ENCODE data around the gene TANK.

The TANK gene

GRCh38 chr2:161134547-161135518 is 25.4 kb upstream of the TANK start:
- no peak for DNase-seq

- peak; percentile 28 for DNase-seq
These were observed 24.2 kb upstream of the TANK start for GRCh38 chr2:161135951-161136593.

GRCh38 chr2:161136696-161137324 is 23.4 kb upstream of the TANK start:
- no peak for DNase-seq

- no peak for DNase-seq
These were observed 21.8 kb upstream of the TANK start for GRCh38 chr2:161138429-161138828.

- DNase-seq, result no peak
These were observed 20.9 kb upstream of the TANK start for GRCh38 chr2:161139098-161139987.

GRCh38 chr2:161141033-161141432 is 19.2 kb upstream of the TANK start:
- no peak for DNase-seq

GRCh38 chr2:161146209-161146775 is 13.9 kb upstream of the TANK start:
- DNase-seq, result no peak

- DNase-seq, result no peak
These were observed 13.2 kb upstream of the TANK start for GRCh38 chr2:161146996-161147395.

- DNase-seq, result no peak
These were observed 12.4 kb upstream of the TANK start for GRCh38 chr2:161147856-161148255.

- no peak for DNase-seq
These were observed 9.5 kb upstream of the TANK start for GRCh38 chr2:161150704-161151103.

- DNase-seq, result no peak
These were observed 7.9 kb upstream of the TANK start for GRCh38 chr2:161152302-161152701.

- no peak for DNase-seq
These were observed 1.3 kb upstream of the TANK start for GRCh38 chr2:161158882-161159281.

GRCh38 chr2:161159456-161160225 is 587 bp upstream of the TANK start:
- no peak for DNase-seq

- DNase-seq, result no peak
These were observed 962 bp downstream of the TANK start for GRCh38 chr2:161161074-161161706.

- DNase-seq, result no peak
These were observed 3.2 kb downstream of the TANK start for GRCh38 chr2:161163440-161163839.

- DNase-seq, result no peak
These were observed 3.9 kb downstream of the TANK start for GRCh38 chr2:161164161-161164560.

- DNase-seq, result no peak
These were observed 5.0 kb downstream of the TANK start for GRCh38 chr2:161165266-161165665.

GRCh38 chr2:161165811-161166210 is 5.6 kb downstream of the TANK start:
- no peak for DNase-seq

- no peak for DNase-seq
These were observed 6.5 kb downstream of the TANK start for GRCh38 chr2:161166538-161167409.

- DNase-seq, result no peak
These were observed 9.1 kb downstream of the TANK start for GRCh38 chr2:161169335-161169734.

Data from NCI-H82 (cell line).